Right ventricle myocardium superior (tissue), 1 donor: ENCODE results near the gene MREG. TPM values are rescaled to one million over a fixed set of nuclear protein-coding genes. Genes with fewer than 3 reads are reported as not detected.

Experiments
- ATAC-seq: fragments of 200-7000 bp; cut with Tn5 transposase; one replicate; pipeline ENCODE4 v1.9.1; 2020; ENCODE audit warnings: mild to moderate bottlenecking; ENCODE audit not compliant: poor library complexity
- DNase-seq: peaks from one replicate; pipeline ENCODE4 v3.0.0-alpha.2; 2020
- intact Hi-C: fragments of 100-400 bp; cut with DNase I; formaldehyde crosslinking; loops from one replicate; pipeline ENCODE4 v1.11.2; 2022
- total RNA-seq: library from RNA; stranded (reverse); fragmentation: NEBNext Ultra II Directional; extraction: Animal tissue kit (Norgen Biotek cat#: 25700); gene quantifications from one replicate; pipeline ENCODE4 v1.2.1, GENCODE V29; 2021
- donor health status: DM: no; HTN: yes; CAD: no; lungs with severe emphysema.

MREG gene
- total RNA-seq, 1 donor from 2014 or later = 0.38 TPM

DNA sequence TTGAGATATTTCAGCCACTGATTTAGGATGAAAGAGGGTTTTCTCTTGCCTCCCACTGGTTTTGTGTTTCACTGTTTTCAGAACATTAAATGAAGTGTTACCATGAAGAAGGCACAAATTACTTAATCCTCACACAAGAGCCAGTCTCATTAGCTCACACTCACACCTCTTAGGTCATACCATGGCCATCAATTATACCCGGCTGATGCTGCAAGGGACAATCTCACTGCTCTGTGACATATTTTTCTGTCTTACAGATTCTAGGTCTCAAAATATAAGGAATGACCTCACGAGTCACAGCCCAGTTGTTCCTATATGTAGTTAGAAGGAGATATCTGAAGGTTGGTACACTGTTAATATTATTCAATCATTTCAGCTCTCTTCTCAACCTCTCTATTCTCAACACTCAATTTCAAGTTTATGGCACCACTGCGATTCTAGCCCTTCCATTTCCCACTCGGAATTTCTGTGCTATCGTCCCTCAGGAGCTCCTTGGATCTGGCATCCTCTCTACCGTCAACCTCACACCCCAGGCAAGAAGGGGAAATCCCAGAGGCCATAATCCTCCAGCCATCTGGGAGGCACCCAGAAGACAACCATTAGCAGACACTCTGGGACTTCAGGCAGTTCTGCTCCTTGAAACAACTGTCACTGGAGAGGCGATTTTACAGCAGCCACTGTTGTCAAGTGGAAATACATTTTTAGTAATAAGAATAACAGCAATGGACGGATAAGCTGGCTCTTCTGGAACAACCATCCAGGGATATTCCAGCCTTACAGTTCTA, 101.9 kb downstream of the MREG start:
- intact Hi-C loops = no loop called here
- DNase-seq = no peak
- no peak for ATAC-seq

DNA sequence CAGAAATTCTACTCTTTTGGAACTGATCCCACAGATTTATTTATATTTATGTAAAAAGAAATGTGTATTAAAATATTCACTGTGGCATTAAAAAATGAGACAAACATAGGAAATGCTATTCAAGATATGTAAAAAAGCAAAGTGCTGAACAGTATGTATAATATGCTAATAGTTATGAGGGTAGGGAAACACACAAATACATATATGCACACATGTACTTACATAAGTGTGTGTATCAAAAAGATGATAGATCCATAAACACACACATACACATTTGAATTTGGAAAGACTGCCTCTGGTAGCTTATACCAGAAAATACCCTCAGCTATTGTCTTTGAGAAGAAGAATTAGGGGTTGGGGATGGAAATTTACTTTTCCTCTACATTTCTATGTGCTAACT, 103.2 kb downstream of the MREG start:
- intact Hi-C loops = no loop called here
- DNase-seq (no peak), ATAC-seq (no peak)

DNA sequence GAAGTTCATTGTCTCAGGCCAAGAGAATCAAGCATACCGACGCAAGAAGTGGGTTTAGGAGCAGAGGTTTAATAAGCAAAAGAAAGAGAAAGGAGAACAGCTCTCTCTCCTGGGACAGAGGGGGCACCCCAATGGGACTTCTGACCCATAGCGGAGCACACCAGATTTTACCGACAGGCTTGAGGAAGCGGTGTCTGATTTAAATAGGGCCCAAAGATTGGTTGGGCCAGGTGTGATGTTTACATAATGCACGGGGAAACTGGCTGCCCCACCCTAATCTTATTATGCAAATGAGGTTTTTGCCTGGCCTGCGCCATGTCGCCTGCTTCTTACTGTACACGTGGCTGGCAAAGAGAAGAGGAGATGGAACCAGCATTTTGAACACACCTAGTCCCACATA, 106.2 kb downstream of the MREG start:
- intact Hi-C loops = no loop called here
- DNase-seq = no peak
- no peak for ATAC-seq

DNA sequence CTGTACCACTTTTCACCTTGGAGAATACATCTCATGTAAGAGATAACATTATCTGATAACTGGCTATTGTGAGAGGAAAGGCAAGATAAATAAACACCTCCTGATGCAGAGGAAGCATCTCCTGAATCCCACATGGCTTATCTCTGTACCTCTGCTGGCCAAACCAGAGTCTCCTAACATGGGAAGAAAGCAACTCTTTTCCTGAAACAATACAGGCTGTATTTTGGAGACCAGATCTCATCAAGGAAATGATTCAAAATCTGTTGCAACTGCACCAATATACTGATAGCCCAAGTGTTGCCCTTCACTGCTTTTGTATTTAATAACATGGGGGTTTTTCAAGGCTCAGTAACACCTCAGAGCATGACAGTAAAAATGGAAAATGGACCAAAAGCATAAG, 106.9 kb downstream of the MREG start:
- ATAC-seq (no peak), DNase-seq (no peak)
- intact Hi-C loops = no loop called here

DNA sequence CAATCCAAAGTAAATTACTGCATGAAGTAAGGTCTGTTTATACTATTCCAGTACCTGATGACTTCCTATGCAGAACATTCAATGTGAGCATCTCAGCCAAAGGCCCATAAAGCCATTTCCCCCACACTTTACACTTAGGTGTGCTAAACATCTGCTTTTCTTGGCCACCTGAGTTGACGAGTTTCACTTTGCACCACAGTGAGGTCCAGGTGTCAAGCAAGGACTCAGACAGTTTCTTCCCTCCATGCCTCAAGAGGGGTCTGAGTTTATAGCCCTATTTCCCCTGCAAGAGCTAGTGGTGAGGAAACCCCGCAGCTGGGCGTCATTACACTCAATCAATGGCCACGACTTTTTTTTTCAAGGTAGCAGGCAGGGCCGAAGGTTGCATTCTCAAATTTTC, 107.7 kb downstream of the MREG start:
- intact Hi-C loops = no loop called here
- DNase-seq = no peak
- ATAC-seq = no peak

DNA sequence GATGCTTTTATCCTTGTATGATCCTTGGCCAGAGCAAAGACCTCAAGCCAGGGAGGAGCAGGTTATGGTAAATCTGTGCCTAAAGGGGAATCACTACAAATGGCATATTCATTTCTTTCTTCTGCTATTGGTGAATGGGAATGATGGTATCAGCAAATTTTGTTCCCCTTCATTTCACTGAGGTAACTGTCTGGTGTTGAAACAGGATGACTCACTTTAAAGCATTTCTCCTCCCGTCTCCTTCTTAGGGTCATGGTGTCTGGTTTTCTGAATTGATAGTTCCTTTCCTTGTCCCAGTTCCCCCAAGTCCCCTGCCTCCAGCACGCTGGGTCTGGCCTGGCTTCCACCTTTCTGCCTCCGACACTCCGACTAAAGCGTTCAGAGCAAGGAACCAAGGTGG, 109.2 kb downstream of the MREG start:
- no peak for ATAC-seq
- no peak for DNase-seq
- intact Hi-C loops = no loop called here

DNA sequence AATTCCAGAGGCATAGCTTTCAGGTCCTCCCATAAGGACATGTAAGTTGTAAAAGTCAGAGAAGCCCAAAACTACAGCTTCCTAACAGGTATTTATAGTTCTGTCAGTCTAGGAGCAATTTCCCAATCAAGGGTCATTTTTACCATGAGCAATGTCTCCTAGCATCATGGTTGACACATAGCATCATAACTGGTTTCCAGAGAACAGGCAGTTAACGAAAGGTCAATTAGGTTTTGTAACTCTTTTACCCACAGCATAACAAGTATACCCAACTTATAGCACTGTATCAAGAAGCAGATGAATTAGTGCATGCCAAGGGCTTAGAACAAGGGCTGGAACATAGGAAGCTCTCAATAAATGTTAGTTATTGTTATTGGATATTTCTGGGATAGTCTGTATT, 110.1 kb downstream of the MREG start:
- ATAC-seq (no peak), DNase-seq (no peak)
- intact Hi-C loops = no loop called here

DNA sequence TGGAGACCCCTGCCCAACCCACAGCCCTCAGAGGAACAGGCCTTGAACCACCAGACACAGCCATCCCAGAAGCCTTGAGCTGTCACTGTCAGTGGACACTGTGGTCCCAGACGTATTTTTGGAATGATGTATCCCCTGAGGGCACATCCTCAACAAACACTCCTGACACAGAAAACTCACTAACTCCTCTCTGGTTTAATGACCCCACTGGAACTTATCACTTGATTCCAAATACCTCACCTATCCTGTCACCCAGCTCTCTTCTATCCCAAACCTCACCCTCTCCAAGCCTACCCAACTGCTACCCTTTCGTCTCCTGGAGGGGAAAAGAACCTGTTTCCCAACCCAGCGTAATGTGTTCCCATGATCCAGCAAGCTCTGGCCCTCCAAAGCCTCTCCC, 111.6 kb downstream of the MREG start:
- no peak for ATAC-seq

DNA sequence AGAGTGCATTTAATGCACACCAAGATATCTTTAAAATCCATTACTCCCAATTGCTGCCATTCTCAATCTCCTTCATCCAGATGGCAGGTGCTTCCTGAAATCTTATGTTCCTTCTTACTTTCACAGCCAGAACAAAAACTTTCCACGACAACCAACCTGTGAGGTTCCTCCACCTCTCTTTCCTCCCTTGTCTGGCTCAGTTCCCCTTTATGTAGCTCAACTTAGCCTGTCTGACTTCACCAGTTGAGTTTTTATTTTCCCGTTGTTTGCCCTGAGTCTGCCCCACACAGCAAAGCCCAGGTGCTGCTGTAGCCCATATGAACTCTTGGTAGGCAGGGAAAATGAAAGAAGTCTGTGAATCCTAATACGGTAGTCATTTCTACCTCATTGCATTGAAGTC, 112.5 kb downstream of the MREG start:
- intact Hi-C loops = no loop called here
- no peak for ATAC-seq
- DNase-seq = no peak

More for the DNA sequence above, 111.6 kb downstream of the MREG start:
- intact Hi-C loops = no loop called here
- no peak for DNase-seq

DNA sequence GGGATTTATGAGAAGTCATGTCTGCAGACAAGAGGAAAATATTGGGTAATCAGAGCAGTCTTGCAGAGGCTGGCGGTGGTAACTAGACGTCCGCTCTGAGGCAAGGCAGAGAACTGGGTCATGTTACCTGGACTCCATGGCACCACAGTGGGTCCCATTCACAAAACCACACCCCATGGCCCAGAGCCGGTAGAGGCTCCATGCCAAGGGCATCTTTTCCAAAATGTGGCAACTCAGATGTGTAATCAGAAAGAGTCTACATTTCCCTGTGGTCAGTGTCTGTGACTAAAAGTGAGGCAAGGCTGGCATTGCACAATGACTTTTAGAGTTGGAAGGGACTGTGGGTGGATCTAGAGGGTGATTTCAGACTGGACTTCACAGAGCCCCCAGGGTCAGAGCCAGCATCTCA, 113.1 kb downstream of the MREG start:
- ATAC-seq (no peak), DNase-seq (peak; percentile 44)
- intact Hi-C loops = no loop called here

DNA sequence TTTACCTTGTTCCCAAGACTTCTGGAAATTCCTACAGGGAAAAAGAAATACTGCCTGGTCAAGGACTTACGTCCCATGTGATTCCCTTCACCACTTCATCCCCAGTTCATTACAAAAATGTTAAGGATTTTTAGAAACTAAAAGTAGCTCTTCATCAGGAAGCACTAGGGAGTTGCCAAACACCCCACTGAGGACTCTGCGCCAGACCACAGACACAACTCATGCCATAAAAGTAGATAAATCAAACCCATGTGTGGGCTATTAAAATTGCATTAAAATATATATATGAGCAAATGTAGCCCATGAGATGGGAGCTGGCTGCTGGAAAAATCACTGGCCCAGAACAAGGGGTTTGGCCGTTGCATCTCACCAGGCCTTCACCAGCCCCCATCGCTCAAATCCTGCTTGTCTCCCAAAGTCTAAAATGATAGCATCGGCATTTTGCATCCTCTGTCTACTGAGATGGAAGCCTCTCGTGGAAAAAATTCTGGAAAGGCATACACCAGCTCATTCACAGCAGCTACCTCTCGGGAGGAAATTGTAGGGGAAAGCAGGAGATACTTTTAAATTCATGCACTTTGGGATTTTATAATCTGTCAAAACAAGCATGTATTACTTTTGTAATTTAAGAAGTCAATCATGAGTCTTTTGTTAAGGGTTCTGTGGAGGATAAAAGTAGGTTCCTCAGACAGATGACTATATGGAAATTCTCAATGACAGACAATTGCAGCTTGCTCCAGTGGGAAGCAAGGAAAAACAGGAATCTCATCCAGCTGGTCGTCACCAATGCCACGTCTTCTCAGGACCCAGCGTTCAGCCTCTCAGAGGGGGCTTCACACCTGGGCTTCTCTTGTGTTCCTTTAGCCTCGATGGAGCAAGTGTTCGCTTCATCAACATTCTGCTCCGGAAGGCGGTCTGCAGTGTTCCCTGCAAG, 113.9 kb downstream of the MREG start:
- intact Hi-C loops = no loop called here
- ATAC-seq (no peak), DNase-seq (no peak)

DNA sequence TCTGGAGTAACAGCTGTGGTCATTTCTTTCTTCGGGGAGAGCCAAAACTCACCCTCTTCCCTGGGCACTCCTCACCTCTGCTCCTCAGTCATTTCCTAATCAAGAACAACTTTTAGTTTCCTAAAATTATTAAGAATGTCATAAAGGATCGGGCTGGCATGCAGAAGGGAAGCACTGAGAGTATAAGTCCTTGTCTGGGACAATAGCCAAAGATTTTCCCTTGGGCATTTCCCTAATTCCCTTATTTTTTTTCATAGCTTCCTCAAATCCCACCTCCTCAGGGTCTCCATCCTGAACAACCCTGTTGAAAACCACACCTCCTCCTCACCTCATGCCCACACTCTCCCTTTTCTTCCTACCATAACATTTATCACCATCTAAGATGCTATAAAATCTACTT, 115.0 kb downstream of the MREG start:
- DNase-seq (no peak), ATAC-seq (no peak)
- intact Hi-C loops = no loop called here

DNA sequence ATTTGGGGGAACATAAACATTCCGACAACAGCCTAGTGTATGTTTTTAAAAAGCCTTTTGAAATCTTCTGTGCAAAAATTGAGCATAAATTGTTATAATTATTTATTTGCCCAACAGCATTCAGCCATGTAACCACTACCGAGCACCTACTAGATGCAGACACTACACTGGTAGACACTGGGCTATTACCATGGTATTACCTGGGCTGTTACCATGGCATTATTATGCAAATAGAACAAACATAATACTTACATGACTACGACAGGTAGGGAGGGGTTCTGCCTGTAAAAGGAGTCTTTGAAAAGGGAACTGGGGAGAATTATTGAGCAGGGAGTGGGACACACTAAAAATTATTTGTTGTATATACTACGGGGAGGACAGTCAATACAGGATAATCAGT, 116.4 kb downstream of the MREG start:
- DNase-seq (no peak), ATAC-seq (no peak)
- intact Hi-C loops = no loop called here

DNA sequence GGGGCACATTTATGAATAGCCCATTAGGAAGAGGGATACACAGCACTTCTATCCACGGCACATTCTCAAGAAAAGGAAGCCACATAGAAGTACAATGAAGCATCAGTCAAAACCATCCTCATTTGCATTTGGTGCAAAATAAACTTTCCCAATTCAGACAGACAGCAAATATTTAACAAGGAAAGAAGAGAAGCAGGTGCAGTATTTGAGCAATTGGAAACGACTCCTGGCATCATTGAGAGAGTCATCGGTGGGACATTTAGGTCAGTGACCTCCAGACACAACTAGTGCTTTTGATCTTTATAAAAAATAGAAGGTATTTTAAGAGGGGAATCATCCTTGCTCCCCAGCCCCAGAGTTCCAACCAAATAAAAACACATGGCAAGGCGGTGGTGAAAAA, 118.0 kb downstream of the MREG start:
- DNase-seq = no peak
- ATAC-seq = no peak
- intact Hi-C loops = no loop called here

Other genes starting within 250 kb of the MREG start
- 6.0 TPM for gene PECR, start 68.3 kb upstream of the MREG start, total RNA-seq
- 0.62 TPM for gene TMEM169, start 68.4 kb upstream of the MREG start, total RNA-seq
- gene XRCC5, start 95.8 kb upstream of the MREG start, total RNA-seq = 125 TPM